HG02938 (cell line): Measurements from ENCODE around the gene STK25.

ENCODE experiments used
- ATAC-seq: cut with Tn5 transposase; IDR thresholded peaks from one replicate; pipeline ENCODE4 v1.9.1; 2021; ENCODE audit warnings: mild to moderate bottlenecking, moderate library complexity; ENCODE audit not compliant: unreplicated experiment

Gene STK25

GRCh38 chr2:241508240-241509154 lies at the start of gene STK25:
STK25 (minus strand) TSS chr2:241508584; CDS start chr2:241508035, 549 bp downstream.
- ATAC-seq = peak; percentile 90

GRCh38 chr2:241556746-241557145 lies 48.4 kb upstream of the STK25 start:
- no peak for ATAC-seq

- no peak for ATAC-seq
Observed at GRCh38 chr2:241555711-241556110, 47.3 kb upstream of the STK25 start.

- no peak for ATAC-seq
Observed at GRCh38 chr2:241554610-241555322, 46.4 kb upstream of the STK25 start.

GRCh38 chr2:241553981-241554380 lies 45.6 kb upstream of the STK25 start:
- no peak for ATAC-seq

- ATAC-seq = no peak
Observed at GRCh38 chr2:241553512-241553830, 45.1 kb upstream of the STK25 start.

- ATAC-seq = no peak
Observed at GRCh38 chr2:241551998-241552737, 43.8 kb upstream of the STK25 start.

GRCh38 chr2:241551599-241551997 lies 43.2 kb upstream of the STK25 start:
- ATAC-seq = no peak

- ATAC-seq = no peak
Observed at GRCh38 chr2:241550616-241551580, 42.5 kb upstream of the STK25 start.

- no peak for ATAC-seq
Observed at GRCh38 chr2:241548451-241548835, 40.1 kb upstream of the STK25 start.

- no peak for ATAC-seq
Observed at GRCh38 chr2:241547781-241548450, 39.5 kb upstream of the STK25 start.

GRCh38 chr2:241546771-241547498 lies 38.6 kb upstream of the STK25 start:
- ATAC-seq = no peak

- ATAC-seq = no peak
Observed at GRCh38 chr2:241545523-241546473, 37.4 kb upstream of the STK25 start.

GRCh38 chr2:241545106-241545505 lies 36.7 kb upstream of the STK25 start:
- ATAC-seq = no peak

GRCh38 chr2:241542278-241542605 lies 33.9 kb upstream of the STK25 start:
- no peak for ATAC-seq

- ATAC-seq = no peak
Observed at GRCh38 chr2:241541564-241542277, 33.3 kb upstream of the STK25 start.

- no peak for ATAC-seq
Observed at GRCh38 chr2:241540771-241541561, 32.6 kb upstream of the STK25 start.
